GM12891 (cell line): Measurements from ENCODE around the gene KIF14.
"Not testable (repeated sequence)": the region's sequence is repeated elsewhere in the genome, so short reads cannot be mapped to it uniquely, and the experiment has no call there.

Experiments
- POLR2A ChIP-seq: IDR thresholded peaks from 2 replicates; pipeline ENCODE4 v1.6.1; 2011; ENCODE audit warnings: low read depth, low read length, control low read depth
- POU2F2 ChIP-seq: IDR thresholded peaks from 2 replicates; pipeline ENCODE4 v1.6.1; 2011; ENCODE audit warnings: low read depth, mild to moderate bottlenecking, control low read depth, low read length, moderate library complexity
- TAF1 ChIP-seq: IDR thresholded peaks from 2 replicates; pipeline ENCODE4 v1.6.1; 2011; ENCODE audit warnings: low read depth, low read length, control low read depth

- TF ChIP-seq POLR2A, TAF1, POU2F2: not testable (repeated sequence)
These were observed 10.0 kb upstream of the KIF14 start for GRCh38 chr1:200630515-200630899.
